H1 (cell line): Measurements from ENCODE around the gene SRRM3. TPM values are rescaled to one million over a fixed set of nuclear protein-coding genes. Genes with fewer than 3 reads are reported as not detected.

Source experiments
- ATF2 ChIP-seq: IDR thresholded peaks from 2 replicates; pipeline ENCODE4 v1.6.1; 2012; ENCODE audit warnings: low read length, inconsistent platforms
- BACH1 ChIP-seq: IDR thresholded peaks from 2 replicates; pipeline ENCODE4 v1.6.1; 2012; ENCODE audit warnings: low read length, improper control_type of control experiment
- BCL11A ChIP-seq, 2 experiments: IDR thresholded peaks; one replicate each; pipeline ENCODE4 v1.6.1; 2011; ENCODE audit warnings: low read depth in 2 of 2, low read length in 2 of 2, mild to moderate bottlenecking in 2 of 2
- CBX8 ChIP-seq: fragments of 300-800, 300-1000 bp; sonication (generic); IDR thresholded peaks from 2 replicates; pipeline ENCODE4 v1.7.1; 2016; ENCODE audit warnings: low read depth, low read length, borderline replicate concordance
- CEBPB ChIP-seq: IDR thresholded peaks from 2 replicates; pipeline ENCODE4 v1.6.1; 2012; ENCODE audit warnings: low read depth, low read length
- CHD2 ChIP-seq: IDR thresholded peaks from 2 replicates; pipeline ENCODE4 v1.6.1; 2012; ENCODE audit warnings: low read length, improper control_type of control experiment
- CREB1 ChIP-seq: IDR thresholded peaks from 2 replicates; pipeline ENCODE4 v1.6.1; 2012; ENCODE audit warnings: inconsistent platforms
- CTBP2 ChIP-seq: IDR thresholded peaks from 2 replicates; pipeline ENCODE4 v1.7.0; 2011; ENCODE audit warnings: borderline replicate concordance, mild to moderate bottlenecking, moderate library complexity, mixed read lengths, low read length; ENCODE audit not compliant: insufficient read depth, insufficient read length
- EGR1 ChIP-seq: IDR thresholded peaks from 2 replicates; pipeline ENCODE4 v1.6.1; 2011; ENCODE audit warnings: low read depth, low read length, borderline replicate concordance
- EZH2 ChIP-seq: fragments of 200-600 bp; sonication (generic); IDR thresholded peaks from 2 replicates; pipeline ENCODE4 v1.7.1; 2012; ENCODE audit warnings: low read depth, mild to moderate bottlenecking, moderate library complexity, low read length, inconsistent platforms; ENCODE audit not compliant: severe bottlenecking
- GTF2F1 ChIP-seq: IDR thresholded peaks from 2 replicates; pipeline ENCODE4 v1.6.1; 2012; ENCODE audit warnings: low read depth, low read length, improper control_type of control experiment, borderline replicate concordance
- HDAC6 ChIP-seq: IDR thresholded peaks from one replicate; pipeline ENCODE4 v1.7.1; 2012; ENCODE audit warnings: low read depth, mild to moderate bottlenecking, inconsistent platforms, low read length, moderate library complexity
- JUN ChIP-seq: IDR thresholded peaks from 2 replicates; pipeline ENCODE4 v1.6.1; 2011; ENCODE audit warnings: low read depth, mild to moderate bottlenecking, improper control_type of control experiment, low read length
- KDM5A ChIP-seq: fragments of 200-600 bp; IDR thresholded peaks from 2 replicates; pipeline ENCODE4 v1.7.1; 2012; ENCODE audit warnings: mild to moderate bottlenecking, low read length, inconsistent platforms, mixed read lengths
- POLR2A ChIP-seq, 2 experiments: IDR thresholded peaks; 1 replicate in 1 of 2; 2 replicates in 1 of 2; pipeline ENCODE4 v1.6.1; 2011; ENCODE audit warnings: low read depth in 2 of 2, low read length in 2 of 2, mild to moderate bottlenecking in 2 of 2; ENCODE audit errors: control extremely low read depth in 1 of 2
- SIN3A ChIP-seq, 2 experiments: IDR thresholded peaks in 1 of 2; conservative IDR thresholded peaks in 1 of 2; 2 replicates each; pipeline ENCODE4 v1.6.1; 2011 to 2012; ENCODE audit warnings: low read length in 2 of 2, improper control_type of control experiment in 1 of 2, low read depth in 1 of 2, mild to moderate bottlenecking in 1 of 2
- SP4 ChIP-seq: IDR thresholded peaks from 2 replicates; pipeline ENCODE4 v1.6.1; 2012; ENCODE audit warnings: low read length, inconsistent platforms
- SRF ChIP-seq: IDR thresholded peaks from 2 replicates; pipeline ENCODE4 v1.6.1; 2011; ENCODE audit warnings: mild to moderate bottlenecking, low read depth, low read length, moderate library complexity
- SUZ12 ChIP-seq: fragments of 200-600 bp; sonication (generic); IDR thresholded peaks from 2 replicates; pipeline ENCODE4 v1.6.1; 2012; ENCODE audit warnings: mild to moderate bottlenecking, inconsistent platforms, low read length, moderate library complexity, mixed read lengths
- TAF7 ChIP-seq: optimal IDR thresholded peaks from 2 replicates; pipeline ENCODE3; 2011; ENCODE audit warnings: low read depth, mild to moderate bottlenecking, inconsistent platforms, low read length, moderate library complexity, borderline replicate concordance
- TBP ChIP-seq: IDR thresholded peaks from 2 replicates; pipeline ENCODE4 v1.6.1; 2011; ENCODE audit warnings: low read depth, low read length, improper control_type of control experiment
- TCF12 ChIP-seq: IDR thresholded peaks from 2 replicates; pipeline ENCODE4 v1.6.1; 2011; ENCODE audit warnings: low read depth, mild to moderate bottlenecking, low read length
- YY1 ChIP-seq: IDR thresholded peaks from 2 replicates; pipeline ENCODE4 v1.6.1; 2011; ENCODE audit warnings: low read depth, mild to moderate bottlenecking, low read length
- ZNF274 ChIP-seq: IDR thresholded peaks from 2 replicates; pipeline ENCODE4 v1.7.0; 2012; ENCODE audit warnings: low read length, borderline replicate concordance; ENCODE audit errors: extremely low read depth
- polyA plus RNA-seq, 7 experiments: library from polyadenylated mRNA; depleted of rRNA in 3 of 7; stranded (reverse) in 5 of 7; unstranded in 2 of 7; fragments of >200 nt in 5 of 7; fragments of 200-250 nt in 2 of 7; gene quantifications; 1 replicate in 5 of 7; 2 replicates in 1 of 7; 4 replicates in 1 of 7; pipeline versions ENCODE4 v1.2.1 to v1.2.3, GENCODE V29; 2011 to 2013; ENCODE audit warnings: missing spikeins in 2 of 7, mixed read lengths in 2 of 7
- total RNA-seq: library from RNA; stranded (reverse); fragmentation: NEBNext Ultra II Directional; extraction: Animal tissue kit (Norgen Biotek cat#: 25700); gene quantifications from 2 replicates; pipeline ENCODE4 v1.2.1, GENCODE V29; 2021

Gene SRRM3
- total and polyA plus RNA-seq, 2 of the 8 experiments (the other 6 are each of a cell fraction or from before 2014, with no cell fraction given) = 10.4 to 17.4 TPM

GRCh38 chr7:76220185-76221057, 18.7 kb downstream of the SRRM3 start (continued):
- TF ChIP-seq ATF2 = no peak
- TF ChIP-seq CEBPB = peak; percentile 5; the same call in 1 of the 2 replicates
- no peak for TF ChIP-seq CHD2
- TF ChIP-seq POLR2A (IDR thresholded peaks at IDR 0.05; ENCODE audit: control extremely low read depth in 1 of 2, low read depth in 2 of 2, low read length in 2 of 2) = peak in 1 of 2 experiments; percentile 49; a peak in 1 of 3 replicates
- TF ChIP-seq CBX8 = no peak
- TF ChIP-seq HDAC6 = no peak
- TF ChIP-seq SUZ12 = no peak
- no peak for TF ChIP-seq SRF
- TF ChIP-seq TBP = no peak
- TF ChIP-seq GTF2F1 = no peak
- no peak for TF ChIP-seq JUN
- TF ChIP-seq CREB1 = no peak
- no peak for TF ChIP-seq SP4
- 0 out of 2 replicates have a peak, but pooled peaks have one; percentile 28 for TF ChIP-seq YY1
- no peak for TF ChIP-seq CTBP2
- TF ChIP-seq EGR1 = no peak
- TF ChIP-seq BCL11A (IDR thresholded peaks at IDR 0.05; ENCODE audit: low read depth in 2 of 2, low read length in 2 of 2) = no peak
- TF ChIP-seq ZNF274 = no peak
- TF ChIP-seq EZH2 = no peak
- TF ChIP-seq KDM5A = no peak
- TF ChIP-seq TCF12 = 0 out of 2 replicates have a peak, but pooled peaks have one; percentile 11
- no peak for TF ChIP-seq TAF7
- TF ChIP-seq BACH1 = no peak
- TF ChIP-seq SIN3A (conservative IDR thresholded peaks at IDR 0.05 in 1 of 2, IDR thresholded peaks at IDR 0.05 in 1 of 2; ENCODE audit: low read depth in 1 of 2, low read length in 2 of 2) = no peak
